Measurements from ENCODE around the gene CHD3.

GRCh38 chr17:7897090-7897489 lies 8.5 kb downstream of the CHD3 start:
- TF ChIP-seq POLR2A (IDR thresholded peaks at IDR 0.05; ENCODE audit: low read depth, low read length) (no peak), JUN (IDR thresholded peaks at IDR 0.05; ENCODE audit: borderline replicate concordance, insufficient read depth, insufficient read length, low read depth) (no peak), GATA2 (IDR thresholded peaks at IDR 0.05; ENCODE audit: insufficient read depth, insufficient read length, low read depth, low read length) (no peak)
